HepG2 (cell line): Measurements from ENCODE around the gene ZNF213. TPM values are rescaled to one million over a fixed set of nuclear protein-coding genes. Genes with fewer than 3 reads are reported as not detected.

ENCODE experiments used
- ATAD3A ChIP-seq: sonication (generic); formaldehyde crosslinking; IDR thresholded peaks from 2 replicates; pipeline ENCODE4 v1.4.0; 2020; ENCODE audit warnings: missing genetic modification reagents
- CBX1 ChIP-seq: IDR thresholded peaks from one replicate; pipeline ENCODE4 v1.6.1; 2016; ENCODE audit warnings: antibody characterized with exemption, low read depth
- FOXA1 ChIP-seq, 2 experiments: fragments of 450-650 bp in 1 of 2; sonication (generic) in 1 of 2; formaldehyde crosslinking in 1 of 2; IDR thresholded peaks; 2 replicates each; pipeline versions ENCODE4 v1.4.0 to v1.6.1; 2016 to 2020; ENCODE audit warnings: missing genetic modification reagents in 1 of 2
- HMG20A ChIP-seq: IDR thresholded peaks from 2 replicates; pipeline ENCODE4 v1.6.1; 2016; ENCODE audit warnings: borderline replicate concordance
- KLF12 ChIP-seq: sonication (generic); formaldehyde crosslinking; IDR thresholded peaks from 2 replicates; pipeline ENCODE4 v1.4.0; 2020; ENCODE audit warnings: missing genetic modification reagents, borderline replicate concordance
- SALL2 ChIP-seq: sonication (generic); formaldehyde crosslinking; IDR thresholded peaks from 2 replicates; pipeline ENCODE4 v1.8.1; 2023; ENCODE audit warnings: mild to moderate bottlenecking, missing genetic modification reagents, inconsistent platforms
- TGIF2 ChIP-seq: IDR thresholded peaks from 2 replicates; pipeline ENCODE4 v1.6.1; 2016; ENCODE audit warnings: control low read depth, missing compliant biosample characterization
- ZBTB7B ChIP-seq: sonication (generic); formaldehyde crosslinking; IDR thresholded peaks from 2 replicates; pipeline ENCODE4 v1.4.0; 2020; ENCODE audit warnings: missing genetic modification reagents
- ZNF205 ChIP-seq: IDR thresholded peaks from 2 replicates; pipeline ENCODE4 v1.6.1; 2018; ENCODE audit warnings: missing biosample characterization, missing genetic modification reagents
- ZNF432 ChIP-seq: sonication (generic); formaldehyde crosslinking; IDR thresholded peaks from 2 replicates; pipeline ENCODE4 v1.5.0; 2020; ENCODE audit warnings: missing genetic modification reagents, mild to moderate bottlenecking, borderline replicate concordance
- ZNF607 ChIP-seq: sonication (generic); formaldehyde crosslinking; IDR thresholded peaks from 2 replicates; pipeline ENCODE4 v1.5.1; 2020; ENCODE audit warnings: missing genetic modification reagents, mild to moderate bottlenecking, borderline replicate concordance
- polyA plus RNA-seq, 8 experiments: library from polyadenylated mRNA; depleted of rRNA in 3 of 8; stranded (reverse) in 7 of 8; unstranded in 1 of 8; fragments of >200 nt; fragmentation: Illumina TruSeq in 4 of 8; extraction: Trizol in 4 of 8; gene quantifications; 2 replicates each; pipeline versions ENCODE4 v1.2.1 to v1.2.3, GENCODE V29; 2011 to 2016; ENCODE audit warnings: low read depth in 4 of 8, missing spikeins in 1 of 8, mixed read lengths in 1 of 8; ENCODE audit not compliant: insufficient read depth in 1 of 8
- total RNA-seq, 5 experiments: library from RNA; depleted of rRNA; stranded (reverse); fragments of >200 nt; fragmentation: Illumina TruSeq; extraction: Trizol; gene quantifications; 2 replicates each; pipeline ENCODE4 v1.2.3, GENCODE V29; 2016; ENCODE audit warnings: low read depth in 1 of 5
- TF ChIP-seq, protein P1 (sequence below): sonication (generic); formaldehyde crosslinking; IDR thresholded peaks from 2 replicates; pipeline ENCODE4 v1.5.0; 2020; ENCODE audit warnings: missing genetic modification reagents
- TF ChIP-seq, protein P2 (sequence below): sonication (generic); formaldehyde crosslinking; IDR thresholded peaks from 2 replicates; pipeline ENCODE4 v1.8.0; 2022; ENCODE audit warnings: missing genetic modification reagents, mild to moderate bottlenecking, inconsistent platforms, borderline replicate concordance
- TF ChIP-seq, protein P3 (sequence below): sonication (generic); formaldehyde crosslinking; IDR thresholded peaks from 2 replicates; pipeline ENCODE4 v1.4.0; 2020; ENCODE audit warnings: missing genetic modification reagents, mild to moderate bottlenecking, borderline replicate concordance
- TF ChIP-seq, protein P4 (sequence below): IDR thresholded peaks from 2 replicates; pipeline ENCODE4 v1.4.0; 2020; ENCODE audit warnings: mild to moderate bottlenecking, missing genetic modification reagents
- TF ChIP-seq, protein P5 (sequence below): sonication (generic); formaldehyde crosslinking; conservative IDR thresholded peaks from 2 replicates; pipeline ENCODE4 v1.8.1; 2023; ENCODE audit warnings: missing genetic modification reagents
- TF ChIP-seq, protein P6 (sequence below): sonication (generic); formaldehyde crosslinking; IDR thresholded peaks from 2 replicates; pipeline ENCODE4 v1.4.0; 2020; ENCODE audit warnings: mild to moderate bottlenecking, missing genetic modification reagents

The ZNF213 gene
- total and polyA plus RNA-seq, 2 of the 13 experiments (the other 11 are each of a cell fraction or from before 2014, with no cell fraction given): 0.59 to 0.97 TPM

DNA sequence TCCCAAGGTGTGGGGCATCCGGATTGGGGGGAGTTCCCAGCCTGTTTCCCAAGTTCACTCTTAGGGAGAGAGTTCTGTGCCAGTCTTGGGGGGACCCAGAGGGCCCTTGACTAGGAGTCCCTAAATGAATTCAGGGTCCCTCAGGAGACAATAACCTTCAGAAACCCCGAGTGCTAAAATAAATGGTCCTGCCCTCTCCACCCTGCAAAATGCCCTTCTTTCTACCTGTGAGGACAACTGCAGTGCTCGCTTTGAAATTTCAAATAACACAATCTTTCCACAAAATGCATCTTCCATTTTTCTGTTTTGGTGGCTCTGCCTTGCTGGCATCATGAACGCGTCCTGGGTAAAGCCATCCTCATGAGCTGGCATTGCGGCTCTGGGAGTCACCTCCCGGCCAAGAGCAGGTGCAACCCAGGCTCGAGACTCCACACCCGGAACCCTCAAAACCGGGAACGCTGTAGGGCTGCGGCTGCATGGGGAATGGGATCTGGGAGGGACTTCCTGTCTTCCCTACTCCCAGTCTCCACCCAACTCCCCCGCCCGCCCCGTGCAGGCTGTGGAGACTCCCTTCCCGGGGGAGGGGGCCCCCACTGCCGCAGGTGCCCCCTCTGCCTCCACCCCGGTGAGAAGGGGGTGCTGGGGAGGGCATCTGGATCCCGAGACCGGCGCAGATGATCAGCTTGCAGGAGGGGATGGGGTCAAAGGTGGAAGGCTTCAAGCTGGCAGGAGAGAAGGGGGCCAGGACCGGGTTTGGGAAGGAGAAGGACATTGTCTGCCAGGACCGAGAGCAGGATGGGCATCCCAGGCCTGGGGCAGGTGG, 22.6 kb upstream of the ZNF213 start, which contains the start of gene ZNF205 (continued):
- TF ChIP-seq SALL2 (CRISPR knock-in tag) (peak; percentile 53; the same call in 1 of the 2 replicates), HMG20A (no peak; the same call in 1 of the 2 replicates), KLF12 (CRISPR knock-in tag) (peak; percentile 92), ATAD3A (CRISPR knock-in tag) (no peak), ZNF607 (0 out of 2 replicates have a peak, but pooled peaks have one; percentile 28), FOXA1 (IDR thresholded peaks at IDR 0.05) (no peak), FOXA1 (CRISPR knock-in tag; IDR thresholded peaks at IDR 0.05) (no peak), ZNF205 (CRISPR knock-in tag) (no peak; the same call in 1 of the 2 replicates), CBX1 (peak; percentile 29), ZNF432 (CRISPR knock-in tag) (no peak), TGIF2 (CRISPR knock-in tag) (no peak), ZBTB7B (peak; percentile 62)
- TF ChIP-seq, protein P1, sequence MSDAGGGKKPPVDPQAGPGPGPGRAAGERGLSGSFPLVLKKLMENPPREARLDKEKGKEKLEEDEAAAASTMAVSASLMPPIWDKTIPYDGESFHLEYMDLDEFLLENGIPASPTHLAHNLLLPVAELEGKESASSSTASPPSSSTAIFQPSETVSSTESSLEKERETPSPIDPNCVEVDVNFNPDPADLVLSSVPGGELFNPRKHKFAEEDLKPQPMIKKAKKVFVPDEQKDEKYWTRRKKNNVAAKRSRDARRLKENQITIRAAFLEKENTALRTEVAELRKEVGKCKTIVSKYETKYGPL (CRISPR knock-in tag): no peak
- TF ChIP-seq, protein P2, sequence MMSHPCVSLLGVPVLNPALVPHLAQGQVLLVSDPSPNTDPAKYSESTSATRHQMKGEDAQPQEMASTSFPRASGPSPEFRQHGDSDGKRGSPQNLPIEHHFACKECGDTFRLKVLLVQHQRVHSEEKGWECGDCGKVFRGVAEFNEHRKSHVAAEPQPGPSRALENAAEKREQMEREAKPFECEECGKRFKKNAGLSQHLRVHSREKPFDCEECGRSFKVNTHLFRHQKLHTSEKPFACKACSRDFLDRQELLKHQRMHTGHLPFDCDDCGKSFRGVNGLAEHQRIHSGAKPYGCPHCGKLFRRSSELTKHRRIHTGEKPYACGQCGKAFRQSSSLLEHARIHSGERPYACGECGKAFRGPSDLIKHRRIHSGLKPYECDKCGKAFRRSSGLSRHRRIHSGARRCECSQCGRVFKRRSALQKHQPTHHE (CRISPR knock-in tag): peak; percentile 55; the same call in 1 of the 2 replicates
- TF ChIP-seq, protein P3, sequence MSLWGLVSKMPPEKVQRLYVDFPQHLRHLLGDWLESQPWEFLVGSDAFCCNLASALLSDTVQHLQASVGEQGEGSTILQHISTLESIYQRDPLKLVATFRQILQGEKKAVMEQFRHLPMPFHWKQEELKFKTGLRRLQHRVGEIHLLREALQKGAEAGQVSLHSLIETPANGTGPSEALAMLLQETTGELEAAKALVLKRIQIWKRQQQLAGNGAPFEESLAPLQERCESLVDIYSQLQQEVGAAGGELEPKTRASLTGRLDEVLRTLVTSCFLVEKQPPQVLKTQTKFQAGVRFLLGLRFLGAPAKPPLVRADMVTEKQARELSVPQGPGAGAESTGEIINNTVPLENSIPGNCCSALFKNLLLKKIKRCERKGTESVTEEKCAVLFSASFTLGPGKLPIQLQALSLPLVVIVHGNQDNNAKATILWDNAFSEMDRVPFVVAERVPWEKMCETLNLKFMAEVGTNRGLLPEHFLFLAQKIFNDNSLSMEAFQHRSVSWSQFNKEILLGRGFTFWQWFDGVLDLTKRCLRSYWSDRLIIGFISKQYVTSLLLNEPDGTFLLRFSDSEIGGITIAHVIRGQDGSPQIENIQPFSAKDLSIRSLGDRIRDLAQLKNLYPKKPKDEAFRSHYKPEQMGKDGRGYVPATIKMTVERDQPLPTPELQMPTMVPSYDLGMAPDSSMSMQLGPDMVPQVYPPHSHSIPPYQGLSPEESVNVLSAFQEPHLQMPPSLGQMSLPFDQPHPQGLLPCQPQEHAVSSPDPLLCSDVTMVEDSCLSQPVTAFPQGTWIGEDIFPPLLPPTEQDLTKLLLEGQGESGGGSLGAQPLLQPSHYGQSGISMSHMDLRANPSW (CRISPR knock-in tag): no peak
- TF ChIP-seq, protein P4, sequence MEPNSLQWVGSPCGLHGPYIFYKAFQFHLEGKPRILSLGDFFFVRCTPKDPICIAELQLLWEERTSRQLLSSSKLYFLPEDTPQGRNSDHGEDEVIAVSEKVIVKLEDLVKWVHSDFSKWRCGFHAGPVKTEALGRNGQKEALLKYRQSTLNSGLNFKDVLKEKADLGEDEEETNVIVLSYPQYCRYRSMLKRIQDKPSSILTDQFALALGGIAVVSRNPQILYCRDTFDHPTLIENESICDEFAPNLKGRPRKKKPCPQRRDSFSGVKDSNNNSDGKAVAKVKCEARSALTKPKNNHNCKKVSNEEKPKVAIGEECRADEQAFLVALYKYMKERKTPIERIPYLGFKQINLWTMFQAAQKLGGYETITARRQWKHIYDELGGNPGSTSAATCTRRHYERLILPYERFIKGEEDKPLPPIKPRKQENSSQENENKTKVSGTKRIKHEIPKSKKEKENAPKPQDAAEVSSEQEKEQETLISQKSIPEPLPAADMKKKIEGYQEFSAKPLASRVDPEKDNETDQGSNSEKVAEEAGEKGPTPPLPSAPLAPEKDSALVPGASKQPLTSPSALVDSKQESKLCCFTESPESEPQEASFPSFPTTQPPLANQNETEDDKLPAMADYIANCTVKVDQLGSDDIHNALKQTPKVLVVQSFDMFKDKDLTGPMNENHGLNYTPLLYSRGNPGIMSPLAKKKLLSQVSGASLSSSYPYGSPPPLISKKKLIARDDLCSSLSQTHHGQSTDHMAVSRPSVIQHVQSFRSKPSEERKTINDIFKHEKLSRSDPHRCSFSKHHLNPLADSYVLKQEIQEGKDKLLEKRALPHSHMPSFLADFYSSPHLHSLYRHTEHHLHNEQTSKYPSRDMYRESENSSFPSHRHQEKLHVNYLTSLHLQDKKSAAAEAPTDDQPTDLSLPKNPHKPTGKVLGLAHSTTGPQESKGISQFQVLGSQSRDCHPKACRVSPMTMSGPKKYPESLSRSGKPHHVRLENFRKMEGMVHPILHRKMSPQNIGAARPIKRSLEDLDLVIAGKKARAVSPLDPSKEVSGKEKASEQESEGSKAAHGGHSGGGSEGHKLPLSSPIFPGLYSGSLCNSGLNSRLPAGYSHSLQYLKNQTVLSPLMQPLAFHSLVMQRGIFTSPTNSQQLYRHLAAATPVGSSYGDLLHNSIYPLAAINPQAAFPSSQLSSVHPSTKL (CRISPR knock-in tag): peak; percentile 32; the same call in 1 of the 2 replicates
- TF ChIP-seq, protein P5, sequence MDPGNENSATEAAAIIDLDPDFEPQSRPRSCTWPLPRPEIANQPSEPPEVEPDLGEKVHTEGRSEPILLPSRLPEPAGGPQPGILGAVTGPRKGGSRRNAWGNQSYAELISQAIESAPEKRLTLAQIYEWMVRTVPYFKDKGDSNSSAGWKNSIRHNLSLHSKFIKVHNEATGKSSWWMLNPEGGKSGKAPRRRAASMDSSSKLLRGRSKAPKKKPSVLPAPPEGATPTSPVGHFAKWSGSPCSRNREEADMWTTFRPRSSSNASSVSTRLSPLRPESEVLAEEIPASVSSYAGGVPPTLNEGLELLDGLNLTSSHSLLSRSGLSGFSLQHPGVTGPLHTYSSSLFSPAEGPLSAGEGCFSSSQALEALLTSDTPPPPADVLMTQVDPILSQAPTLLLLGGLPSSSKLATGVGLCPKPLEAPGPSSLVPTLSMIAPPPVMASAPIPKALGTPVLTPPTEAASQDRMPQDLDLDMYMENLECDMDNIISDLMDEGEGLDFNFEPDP (CRISPR knock-in tag): no peak
- TF ChIP-seq, protein P6, sequence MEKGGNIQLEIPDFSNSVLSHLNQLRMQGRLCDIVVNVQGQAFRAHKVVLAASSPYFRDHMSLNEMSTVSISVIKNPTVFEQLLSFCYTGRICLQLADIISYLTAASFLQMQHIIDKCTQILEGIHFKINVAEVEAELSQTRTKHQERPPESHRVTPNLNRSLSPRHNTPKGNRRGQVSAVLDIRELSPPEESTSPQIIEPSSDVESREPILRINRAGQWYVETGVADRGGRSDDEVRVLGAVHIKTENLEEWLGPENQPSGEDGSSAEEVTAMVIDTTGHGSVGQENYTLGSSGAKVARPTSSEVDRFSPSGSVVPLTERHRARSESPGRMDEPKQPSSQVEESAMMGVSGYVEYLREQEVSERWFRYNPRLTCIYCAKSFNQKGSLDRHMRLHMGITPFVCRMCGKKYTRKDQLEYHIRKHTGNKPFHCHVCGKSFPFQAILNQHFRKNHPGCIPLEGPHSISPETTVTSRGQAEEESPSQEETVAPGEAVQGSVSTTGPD (CRISPR knock-in tag): no peak
